A673 (cell line): Measurements from ENCODE around the gene UCHL1. TPM values are rescaled to one million over a fixed set of nuclear protein-coding genes. Genes with fewer than 3 reads are reported as not detected.

Experiments
- BruUV-seq: library from RNA; stranded (reverse); fragments of 400-500 nt; replicated peaks from 2 replicates; lab custom pipeline; 2021; lab: Mats Ljungman, UMichigan
- CTCF ChIA-PET: fragments of 300-600 bp; sonication (Branson Sonifier 250); formaldehyde crosslinking; loops from one replicate; lab custom pipeline; 2022; ENCODE audit warnings: antibody characterized with exemption; lab: Charles Lee
- POLR2A ChIA-PET: fragments of 300-600 bp; sonication (Branson Sonifier 250); formaldehyde crosslinking; loops from one replicate; lab custom pipeline; 2022; ENCODE audit warnings: antibody characterized with exemption; ENCODE audit not compliant: low non-redundant PET; lab: Charles Lee
- DNase-seq: peaks from one replicate; pipeline ENCODE4 v3.0.0-alpha.2; 2015; ENCODE audit warnings: low spot score
- H3K27ac ChIP-seq: fragments of 200-600 bp; sonication (generic); 2 replicates; pipeline ENCODE4 v1.5.1; 2016; ENCODE audit warnings: mixed run types, low read depth, mild to moderate bottlenecking, mixed read lengths, antibody characterized with exemption, low read length; ENCODE audit not compliant: poor library complexity, severe bottlenecking
- H3K27me3 ChIP-seq: fragments of 200-600 bp; sonication (generic); replicated peaks from 2 replicates; pipeline ENCODE4 v1.6.1; 2017; ENCODE audit warnings: mixed run types, low read depth, mild to moderate bottlenecking, mixed read lengths, antibody characterized with exemption, low read length; ENCODE audit not compliant: insufficient read depth, poor library complexity
- H3K36me3 ChIP-seq: fragments of 200-600 bp; sonication (generic); 2 replicates; pipeline ENCODE4 v1.6.1; 2016; ENCODE audit warnings: mixed run types, mild to moderate bottlenecking, mixed read lengths, antibody characterized with exemption, low read length; ENCODE audit not compliant: insufficient read depth, poor library complexity, severe bottlenecking
- H3K4me1 ChIP-seq: fragments of 200-600 bp; sonication (generic); 2 replicates; pipeline ENCODE4 v1.6.1; 2017; ENCODE audit warnings: mixed run types, mild to moderate bottlenecking, mixed read lengths, antibody characterized with exemption, low read length; ENCODE audit not compliant: insufficient read depth, poor library complexity, severe bottlenecking
- H3K4me3 ChIP-seq: fragments of 200-600 bp; sonication (generic); 2 replicates; pipeline ENCODE4 v1.5.1; 2016; ENCODE audit warnings: low read depth, mixed run types, mild to moderate bottlenecking, mixed read lengths, low read length; ENCODE audit not compliant: poor library complexity, severe bottlenecking
- H3K9me3 ChIP-seq: fragments of 200-600 bp; sonication (generic); 2 replicates; pipeline ENCODE4 v1.6.1; 2016; ENCODE audit warnings: mixed run types, low read depth, mild to moderate bottlenecking, mixed read lengths, antibody characterized with exemption, low read length; ENCODE audit not compliant: poor library complexity, severe bottlenecking
- CTCF ChIP-seq: fragments of 300-800, 200-600 bp; sonication (generic); conservative IDR thresholded peaks from 2 replicates; pipeline ENCODE4 v1.5.1; 2017; ENCODE audit warnings: low read depth, mild to moderate bottlenecking, antibody characterized with exemption, low read length, moderate library complexity, mixed read lengths
- EZH2 ChIP-seq: fragments of 200-600 bp; sonication (generic); IDR thresholded peaks from 2 replicates; pipeline ENCODE4 v1.6.1; 2017; ENCODE audit warnings: borderline replicate concordance, low read depth, mild to moderate bottlenecking, mixed read lengths, antibody characterized with exemption, low read length; ENCODE audit not compliant: poor library complexity, severe bottlenecking
- intact Hi-C: fragments of 100-400 bp; cut with micrococcal nuclease; formaldehyde crosslinking; loops from one replicate; pipeline ENCODE4 v1.10.0; 2022; ENCODE audit not compliant: unreplicated experiment
- total RNA-seq: library from RNA; stranded (reverse); gene quantifications from 2 replicates; pipeline ENCODE4 v1.2.3, GENCODE V29; 2021

UCHL1 gene
- total RNA-seq, 1 experiment from 2014 or later = 959 TPM

- BruUV-seq = no TSS peak
- DNase-seq = no peak
- ChIA-PET POLR2A (no interaction called here), CTCF (no interaction called here)
- Histone ChIP-seq H3K27ac (no peak overlapping the region), H3K27me3 (peaks cover 3% of the 10 kb centered on the region), H3K9me3 (no peaks in the 10 kb centered on the region), H3K4me1 (peaks cover 11% of the 10 kb centered on the region), H3K4me3 (no peak overlapping the region), H3K36me3 (no peaks in the 10 kb centered on the region)
- intact Hi-C loops = loop anchor here (5.0 kb wide), 2 partner anchors 38 to 482 kb away; partner anchors contain the start of gene UCHL1
- no peak for TF ChIP-seq CTCF
- TF ChIP-seq EZH2 = no peak
Measured at GRCh38 chr4:41219421-41219950, 37.2 kb upstream of the UCHL1 start.

GRCh38 chr4:41221850-41222645 lies 34.7 kb upstream of the UCHL1 start:
- no peaks in the 10 kb centered on the region for H3K36me3 ChIP-seq
- no peak for TF ChIP-seq EZH2
- no peak for TF ChIP-seq CTCF
- POLR2A ChIA-PET = no interaction called here
- no peaks in the 10 kb centered on the region for H3K9me3 ChIP-seq
- BruUV-seq = no TSS peak
- H3K27ac ChIP-seq = no peak overlapping the region
- peaks cover 3% of the 10 kb centered on the region for H3K27me3 ChIP-seq
- peaks cover under 1% of the 10 kb centered on the region for H3K4me1 ChIP-seq
- no peak for DNase-seq
- no peak overlapping the region for H3K4me3 ChIP-seq
- intact Hi-C loops = no loop called here
- CTCF ChIA-PET = no interaction called here

- Histone ChIP-seq H3K27me3 (peaks cover 3% of the 10 kb centered on the region), H3K27ac (no peak overlapping the region), H3K9me3 (no peaks in the 10 kb centered on the region), H3K4me3 (no peak overlapping the region), H3K36me3 (no peaks in the 10 kb centered on the region), H3K4me1 (no peaks in the 10 kb centered on the region)
- no peak for DNase-seq
- TF ChIP-seq CTCF (no peak), EZH2 (no peak)
- no TSS peak for BruUV-seq
- POLR2A ChIA-PET = no interaction called here
- CTCF ChIA-PET = no interaction called here
- intact Hi-C loops = no loop called here
Measured at GRCh38 chr4:41227902-41228301, 28.8 kb upstream of the UCHL1 start.
